Endodermal cell (in vitro differentiated cells): Measurements from ENCODE around the gene PRR13. TPM values are rescaled to one million over a fixed set of nuclear protein-coding genes. Genes with fewer than 3 reads are reported as not detected.
"Not testable (repeated sequence)": the region's sequence is repeated elsewhere in the genome, so short reads cannot be mapped to it uniquely, and the experiment has no call there.

Source experiments
- DNase-seq: peaks from one replicate; pipeline ENCODE4 v3.0.0-alpha.2; 2017
- H3K27ac ChIP-seq: 2 replicates; pipeline ENCODE4 v1.5.1; 2013; ENCODE audit warnings: mild to moderate bottlenecking, low read depth, low read length, moderate library complexity
- H3K27me3 ChIP-seq: 2 replicates; pipeline ENCODE4 v1.6.1; 2013; ENCODE audit warnings: mild to moderate bottlenecking, low read length, moderate library complexity; ENCODE audit not compliant: insufficient read depth, control insufficient read depth, poor library complexity, severe bottlenecking
- H3K36me3 ChIP-seq: 2 replicates; pipeline ENCODE4 v1.7.0; 2013; ENCODE audit warnings: mild to moderate bottlenecking, low read length, moderate library complexity; ENCODE audit not compliant: control insufficient read depth, insufficient read depth
- H3K4me1 ChIP-seq: one replicate; pipeline ENCODE4 v1.7.0; 2013; ENCODE audit warnings: low read length; ENCODE audit not compliant: control insufficient read depth, insufficient read depth
- H3K4me3 ChIP-seq: 2 replicates; pipeline ENCODE4 v1.5.1; 2013; ENCODE audit warnings: mild to moderate bottlenecking, low read length, moderate library complexity
- H3K9ac ChIP-seq: 2 replicates; pipeline ENCODE4 v1.6.1; 2013; ENCODE audit warnings: mild to moderate bottlenecking, low read length, moderate library complexity; ENCODE audit not compliant: poor library complexity, severe bottlenecking; ENCODE audit errors: extremely low read depth
- H3K9me3 ChIP-seq: 2 replicates; pipeline ENCODE4 v1.6.1; 2013; ENCODE audit warnings: mild to moderate bottlenecking, low read length, moderate library complexity; ENCODE audit not compliant: control insufficient read depth
- H3K27ac Mint-ChIP-seq: 2 replicates; pipeline ENCODE4 v1.8.0; 2020; ENCODE audit warnings: mixed read lengths
- H3K27me3 Mint-ChIP-seq: 2 replicates; pipeline ENCODE4 v1.8.0; 2021; ENCODE audit warnings: mild to moderate bottlenecking, mixed read lengths; ENCODE audit not compliant: insufficient read depth
- H3K36me3 Mint-ChIP-seq: 2 replicates; pipeline ENCODE4 v1.8.0; 2020; ENCODE audit warnings: low read depth, mixed read lengths
- H3K4me1 Mint-ChIP-seq: 2 replicates; pipeline ENCODE4 v1.8.0; 2020; ENCODE audit warnings: mixed read lengths
- H3K4me3 Mint-ChIP-seq: 2 replicates; pipeline ENCODE4 v1.8.0; 2020; ENCODE audit warnings: mild to moderate bottlenecking, moderate library complexity, mixed read lengths
- H3K9me3 Mint-ChIP-seq: 2 replicates; pipeline ENCODE4 v1.8.0; 2020; ENCODE audit warnings: mild to moderate bottlenecking, mixed read lengths
- WGBS, 2 experiments: methylation state at CpG; one replicate each; pipeline versions ENCODE4 v1.1.5 to v1.1.7; 2013; ENCODE audit warnings: missing lambda C conversion rate in 2 of 2, mixed read lengths in 1 of 2; ENCODE audit not compliant: insufficient coverage in 1 of 2, insufficient read length in 1 of 2; 5-methylcytosine and 5-hydroxymethylcytosine counted together
- total RNA-seq, 2 donors: library from RNA; stranded (reverse); fragmentation: NEBNext Ultra II Directional in 1 of 2; extraction: Animal tissue kit (Norgen Biotek cat#: 25700) in 1 of 2; gene quantifications; 2 replicates in 1 of 2; 3 replicates in 1 of 2; pipeline ENCODE4 v1.2.1, GENCODE V29; 2021
- TF ChIP-seq, protein P1 (sequence below): fragments of 200-600 bp; sonication (generic); conservative IDR thresholded peaks from 2 replicates; pipeline ENCODE4 v1.5.0; 2021; ENCODE audit warnings: antibody characterized with exemption, mild to moderate bottlenecking

The PRR13 gene
- total RNA-seq, 2 donors from 2014 or later = 184 to 209 TPM

DNA sequence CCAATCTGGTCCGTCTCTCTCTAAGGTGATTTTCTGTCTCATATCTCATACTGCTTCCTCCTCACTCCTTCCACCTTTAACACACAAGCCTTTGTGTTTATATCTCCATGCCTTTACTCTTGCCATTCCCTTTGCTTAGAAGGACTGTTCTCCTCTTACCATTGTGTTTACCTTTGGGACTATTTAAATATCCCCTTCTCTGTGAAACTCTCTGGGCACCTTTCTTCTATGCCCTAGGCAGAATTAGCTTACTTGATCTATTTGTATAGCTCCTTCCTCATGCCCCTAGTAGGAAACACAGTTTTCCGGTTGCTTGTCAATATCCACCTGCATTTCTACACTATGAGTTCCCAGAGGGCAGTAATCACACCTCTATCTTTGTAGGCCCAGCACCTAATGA is 21.8 kb upstream of the PRR13 start:
- Mint-ChIP-seq H3K9me3 (no peaks in the 10 kb centered on the region), H3K4me1 (peaks cover 52% of the 10 kb centered on the region), H3K27me3 (no peaks in the 10 kb centered on the region), H3K27ac (peak overlapping the region; percentile 37), H3K4me3 (no peak overlapping the region), H3K36me3 (no peaks in the 10 kb centered on the region)
- H3K9me3 ChIP-seq = no peaks in the 10 kb centered on the region
- H3K27ac ChIP-seq = no peak overlapping the region
- H3K36me3 ChIP-seq = no peaks in the 10 kb centered on the region
- TF ChIP-seq, protein P1, sequence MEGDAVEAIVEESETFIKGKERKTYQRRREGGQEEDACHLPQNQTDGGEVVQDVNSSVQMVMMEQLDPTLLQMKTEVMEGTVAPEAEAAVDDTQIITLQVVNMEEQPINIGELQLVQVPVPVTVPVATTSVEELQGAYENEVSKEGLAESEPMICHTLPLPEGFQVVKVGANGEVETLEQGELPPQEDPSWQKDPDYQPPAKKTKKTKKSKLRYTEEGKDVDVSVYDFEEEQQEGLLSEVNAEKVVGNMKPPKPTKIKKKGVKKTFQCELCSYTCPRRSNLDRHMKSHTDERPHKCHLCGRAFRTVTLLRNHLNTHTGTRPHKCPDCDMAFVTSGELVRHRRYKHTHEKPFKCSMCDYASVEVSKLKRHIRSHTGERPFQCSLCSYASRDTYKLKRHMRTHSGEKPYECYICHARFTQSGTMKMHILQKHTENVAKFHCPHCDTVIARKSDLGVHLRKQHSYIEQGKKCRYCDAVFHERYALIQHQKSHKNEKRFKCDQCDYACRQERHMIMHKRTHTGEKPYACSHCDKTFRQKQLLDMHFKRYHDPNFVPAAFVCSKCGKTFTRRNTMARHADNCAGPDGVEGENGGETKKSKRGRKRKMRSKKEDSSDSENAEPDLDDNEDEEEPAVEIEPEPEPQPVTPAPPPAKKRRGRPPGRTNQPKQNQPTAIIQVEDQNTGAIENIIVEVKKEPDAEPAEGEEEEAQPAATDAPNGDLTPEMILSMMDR = no peak
- 91 to 96% methylated on average over 2 of the region's 2 CpGs for WGBS, 2 experiments
- H3K9ac ChIP-seq = no peak overlapping the region
- DNase-seq = no peak
- no peak overlapping the region for H3K4me3 ChIP-seq
- no peaks in the 10 kb centered on the region for H3K27me3 ChIP-seq
- peaks cover 18% of the 10 kb centered on the region for H3K4me1 ChIP-seq

DNA sequence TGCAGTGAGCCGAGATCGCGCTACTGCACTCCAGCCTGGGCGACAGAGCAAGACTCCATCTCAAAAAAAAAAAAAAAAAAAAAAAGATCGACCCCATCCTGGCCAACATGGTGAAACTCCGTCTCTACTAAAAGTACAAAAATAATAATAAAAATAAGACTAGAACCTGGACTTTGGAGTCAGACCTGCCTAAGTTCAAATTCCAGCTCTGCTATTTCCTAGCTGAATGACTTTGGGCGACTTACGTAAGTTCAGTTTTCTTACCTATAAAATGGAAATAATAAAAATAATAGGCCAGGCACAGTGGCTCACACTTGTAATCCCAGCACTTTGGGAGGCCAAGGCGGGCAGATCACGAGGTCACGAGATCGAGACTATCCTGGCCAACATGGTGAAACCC is 19.3 kb upstream of the PRR13 start:
- 93 to 94% methylated on average over 4 to 11 of the region's 12 CpGs for WGBS, 2 experiments
- peaks cover 48% of the 10 kb centered on the region for H3K4me1 Mint-ChIP-seq
- peaks cover 25% of the 10 kb centered on the region for H3K4me1 ChIP-seq
- DNase-seq, H3K27ac Mint-ChIP-seq, H3K9me3 ChIP-seq, H3K4me3 ChIP-seq, H3K27me3 ChIP-seq, H3K27ac ChIP-seq, H3K36me3 ChIP-seq, H3K9me3 Mint-ChIP-seq, H3K9ac ChIP-seq, H3K36me3 Mint-ChIP-seq, H3K27me3 Mint-ChIP-seq, H3K4me3 Mint-ChIP-seq: not testable (repeated sequence)

DNA sequence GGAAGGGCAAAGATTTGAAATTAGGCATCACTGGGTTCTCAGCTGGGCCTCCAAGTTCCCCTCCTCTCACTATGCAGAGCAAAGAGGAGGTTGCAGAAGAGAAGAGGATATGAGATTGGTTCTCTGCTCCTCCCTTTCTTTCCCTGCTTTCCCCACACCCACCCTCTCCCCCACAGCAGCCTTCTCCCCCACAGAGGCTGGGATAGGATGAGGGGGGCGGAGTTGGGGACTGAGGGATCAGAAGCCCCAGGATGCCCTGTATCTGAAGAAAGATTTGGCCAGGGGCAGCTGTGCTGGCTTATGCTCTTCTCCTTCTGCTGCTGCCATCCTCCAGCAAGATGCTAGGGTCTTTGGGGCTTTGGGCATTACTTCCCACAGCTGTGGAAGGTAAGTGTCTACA is 17.9 kb upstream of the PRR13 start, which contains the start of gene AMHR2:
Gene AMHR2 (plus strand): TSS at position 259 of the 400 bp plus-strand sequence. CDS start 80 bp downstream, at position 339.
- H3K27me3 Mint-ChIP-seq = no peaks in the 10 kb centered on the region
- H3K9me3 ChIP-seq = no peaks in the 10 kb centered on the region
- peak within 1 kb of the TSS; percentile 55 for H3K4me3 Mint-ChIP-seq
- TF ChIP-seq, protein P1 = no peak
- no peaks in the 10 kb centered on the region for H3K36me3 ChIP-seq
- H3K9me3 Mint-ChIP-seq = no peaks in the 10 kb centered on the region
- no peaks in the 10 kb centered on the region for H3K36me3 Mint-ChIP-seq
- peak within 1 kb of the TSS; percentile 83 for H3K27ac Mint-ChIP-seq
- peaks cover 25% of the 10 kb centered on the region for H3K4me1 ChIP-seq
- 100% methylated on average over 1 of the region's 1 CpG; no CpG with 5 or more reads in 1 of the 2 experiments for WGBS, 2 experiments
- H3K27ac ChIP-seq = no peak within 1 kb of the TSS
- peak within 1 kb of the TSS; percentile 30 for H3K4me3 ChIP-seq
- H3K27me3 ChIP-seq = no peaks in the 10 kb centered on the region
- no peak within 1 kb of the TSS for H3K9ac ChIP-seq
- DNase-seq = peak; percentile 54
- H3K4me1 Mint-ChIP-seq = peaks cover 58% of the 10 kb centered on the region
